Activated naive CD4-positive, alpha-beta T cell treated with anti-CD3 and anti-CD28 coated beads, Interleukin-2, amount 50 U/mL, for 24 hours (primary cell): ENCODE data around the gene NSD2.
"Not testable (repeated sequence)": the region's sequence is repeated elsewhere in the genome, so short reads cannot be mapped to it uniquely, and the experiment has no call there.

Experiments used
- H3K27ac Mint-ChIP-seq: one replicate; pipeline ENCODE4 v1.8.0; 2021; ENCODE audit warnings: mild to moderate bottlenecking, mixed read lengths
- H3K27me3 Mint-ChIP-seq: one replicate; pipeline ENCODE4 v1.8.0; 2021; ENCODE audit warnings: mixed read lengths
- H3K36me3 Mint-ChIP-seq: one replicate; pipeline ENCODE4 v1.8.0; 2021; ENCODE audit warnings: mixed read lengths
- H3K4me1 Mint-ChIP-seq: one replicate; pipeline ENCODE4 v1.8.0; 2021; ENCODE audit warnings: mixed read lengths
- H3K4me3 Mint-ChIP-seq: one replicate; pipeline ENCODE4 v1.8.0; 2021; ENCODE audit warnings: mild to moderate bottlenecking, mixed read lengths
- H3K9me3 Mint-ChIP-seq: one replicate; pipeline ENCODE4 v1.8.0; 2021; ENCODE audit warnings: mixed read lengths

Gene NSD2

DNA sequence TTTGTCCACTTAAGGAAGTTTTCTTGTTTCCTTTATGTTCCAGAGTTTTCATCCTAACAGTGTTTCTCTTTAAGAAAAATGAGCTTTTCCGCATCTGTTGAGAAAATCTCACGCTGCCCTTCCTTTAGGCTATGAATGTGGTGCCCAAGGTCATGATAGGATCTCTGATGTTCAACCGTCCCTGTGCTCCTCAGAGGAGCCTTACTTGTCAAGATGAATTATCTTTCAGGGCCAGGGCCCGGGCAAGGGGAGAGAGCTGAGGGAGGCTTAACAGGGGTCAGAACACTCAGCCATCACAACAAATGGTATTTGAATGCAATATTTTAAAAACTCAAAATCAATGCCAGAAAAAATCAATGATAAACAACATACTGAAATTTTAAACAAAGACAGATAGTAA is 143.8 kb downstream of the NSD2 start:
- no peaks in the 10 kb centered on the region for H3K36me3 Mint-ChIP-seq
- peaks cover 4% of the 10 kb centered on the region for H3K4me1 Mint-ChIP-seq
- H3K27ac Mint-ChIP-seq: no peak overlapping the region
- peaks cover 7% of the 10 kb centered on the region for H3K27me3 Mint-ChIP-seq
- H3K4me3 Mint-ChIP-seq: no peak overlapping the region
- H3K9me3 Mint-ChIP-seq: no peaks in the 10 kb centered on the region

DNA sequence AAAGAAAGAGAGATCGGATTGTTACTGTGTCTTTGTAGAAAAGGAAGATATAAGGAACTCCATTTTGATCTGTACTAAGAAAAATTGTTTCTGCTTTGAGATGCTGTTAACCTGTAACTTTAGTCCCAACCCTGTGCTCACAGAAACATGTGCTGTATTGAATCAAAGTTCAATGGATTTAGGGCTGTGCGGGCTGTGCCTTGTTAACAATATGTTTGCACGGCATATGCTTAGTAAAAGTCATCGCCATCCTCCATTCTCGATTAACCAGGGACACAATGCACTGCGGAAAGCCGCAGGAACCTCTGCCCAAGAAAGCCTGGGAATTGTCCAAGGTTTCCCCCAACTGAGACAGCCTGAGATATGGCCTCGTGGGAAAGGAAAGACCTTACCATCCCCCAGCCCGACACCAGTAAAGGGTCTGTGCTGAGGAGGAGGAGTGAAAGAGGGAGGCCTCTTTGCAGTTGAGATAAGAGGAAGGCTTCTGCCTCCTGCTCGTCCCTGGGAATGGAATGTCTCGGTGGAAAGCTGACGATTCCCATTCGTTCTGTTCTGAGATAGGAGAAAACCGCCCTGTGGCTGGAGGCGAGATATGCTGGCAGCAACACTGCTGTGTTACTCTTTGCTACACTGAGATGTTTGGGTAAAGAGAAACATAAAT is 150.3 kb downstream of the NSD2 start:
- not testable (repeated sequence) for H3K27ac Mint-ChIP-seq, H3K4me3 Mint-ChIP-seq, H3K36me3 Mint-ChIP-seq, H3K9me3 Mint-ChIP-seq, H3K4me1 Mint-ChIP-seq
- peaks cover 36% of the 10 kb centered on the region for H3K27me3 Mint-ChIP-seq

DNA sequence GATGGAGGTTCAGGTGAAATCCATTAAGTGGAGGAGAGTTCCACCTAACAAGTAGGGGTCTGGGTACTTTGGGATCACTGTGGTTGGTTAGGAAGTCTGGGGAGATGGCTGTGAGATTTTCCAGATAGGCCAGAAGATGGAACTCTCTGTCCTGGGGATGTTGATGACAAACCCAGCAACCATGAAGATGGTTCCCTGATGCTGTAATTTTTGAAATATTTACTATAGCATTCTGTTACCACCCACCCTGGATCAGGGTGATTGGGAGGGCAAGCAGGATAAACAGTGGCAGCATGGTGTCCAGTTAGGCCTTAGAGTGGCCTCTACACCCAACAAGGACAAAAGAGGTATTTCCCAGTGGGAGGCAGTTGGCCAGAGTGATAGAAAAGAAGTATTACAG is 153.5 kb downstream of the NSD2 start:
- Mint-ChIP-seq H3K27ac (no peak overlapping the region), H3K4me3 (no peak overlapping the region), H3K4me1 (no peaks in the 10 kb centered on the region), H3K36me3 (no peaks in the 10 kb centered on the region), H3K27me3 (peaks cover 31% of the 10 kb centered on the region), H3K9me3 (no peaks in the 10 kb centered on the region)

DNA sequence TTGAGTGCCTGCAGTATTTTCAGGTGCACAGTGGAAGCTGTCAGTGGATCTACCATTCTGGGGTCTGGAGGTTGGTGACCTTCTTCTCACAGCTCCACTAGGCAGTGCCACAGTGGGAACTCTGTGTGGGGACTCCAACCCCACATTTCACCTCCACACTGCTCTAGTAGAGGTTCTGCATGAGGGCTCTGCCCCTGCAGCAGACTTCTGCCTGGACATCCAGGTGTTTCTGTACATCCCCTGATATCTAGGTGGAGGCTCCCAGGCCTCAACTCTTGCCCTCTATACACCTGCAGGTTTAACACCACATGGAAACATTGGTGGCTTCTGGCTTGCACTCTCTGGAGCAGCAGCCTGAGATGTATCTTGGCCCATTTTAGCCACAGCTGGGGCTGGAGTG is 154.6 kb downstream of the NSD2 start:
- Mint-ChIP-seq H3K27ac (no peak overlapping the region), H3K4me3 (no peak overlapping the region), H3K36me3 (no peaks in the 10 kb centered on the region), H3K4me1 (no peaks in the 10 kb centered on the region), H3K27me3 (peaks cover 28% of the 10 kb centered on the region), H3K9me3 (no peaks in the 10 kb centered on the region)

DNA sequence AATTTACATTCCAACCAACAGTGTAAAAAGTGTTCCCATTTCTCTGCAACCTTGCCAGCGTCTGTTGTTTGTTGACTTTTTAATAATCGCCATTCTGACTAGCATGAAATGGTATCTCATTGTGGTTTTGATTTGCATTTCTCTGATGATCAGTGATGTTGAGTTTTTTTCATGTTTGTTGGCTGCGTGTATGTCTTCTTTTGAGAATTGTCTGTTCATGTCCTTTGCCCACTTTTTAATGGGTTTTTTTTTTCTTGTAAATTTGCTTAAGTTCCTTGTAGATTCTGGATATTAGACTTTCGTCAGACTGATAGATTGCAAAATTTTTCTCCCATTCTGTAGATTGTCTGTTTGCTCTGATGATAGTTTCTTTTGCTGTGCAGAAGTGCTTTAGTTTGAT is 155.9 kb downstream of the NSD2 start:
- not testable (repeated sequence) for H3K36me3 Mint-ChIP-seq, H3K27ac Mint-ChIP-seq, H3K4me3 Mint-ChIP-seq, H3K4me1 Mint-ChIP-seq, H3K9me3 Mint-ChIP-seq
- peaks cover 21% of the 10 kb centered on the region for H3K27me3 Mint-ChIP-seq

DNA sequence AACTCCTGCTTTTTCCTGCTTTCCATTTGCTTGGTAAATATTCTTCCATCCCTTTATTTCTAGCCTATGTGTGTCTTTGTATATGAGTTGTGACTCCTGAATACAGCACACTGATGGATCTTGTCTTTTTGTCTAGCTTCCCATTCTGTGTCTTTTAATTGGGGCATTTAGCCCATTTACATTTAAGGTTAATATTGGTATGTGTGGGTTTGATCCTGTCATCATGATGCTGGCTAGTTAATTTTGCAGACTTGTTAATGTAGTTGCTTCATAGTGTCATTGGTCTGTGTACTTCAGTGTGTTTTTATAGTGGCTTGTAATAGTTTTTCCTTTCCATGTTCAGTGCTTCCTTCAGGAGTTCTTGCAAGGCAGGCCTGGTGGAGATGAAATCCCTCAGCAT is 160.0 kb downstream of the NSD2 start:
- H3K36me3 Mint-ChIP-seq, H3K4me3 Mint-ChIP-seq: not testable (repeated sequence)
- H3K27me3 Mint-ChIP-seq: peaks cover 14% of the 10 kb centered on the region

More for the DNA sequence above, 160.0 kb downstream of the NSD2 start:
- not testable (repeated sequence) for H3K4me1 Mint-ChIP-seq, H3K27ac Mint-ChIP-seq, H3K9me3 Mint-ChIP-seq
